T-helper 2 cell treated with Interferon-gamma antibody and Interleukin-4, amounts not matched to agents 5 μg/mL and 100 μg/mL, for 36 hours (primary cell): ENCODE results near the gene ANTKMT.

Experiments
- DNase-seq: peaks from one replicate; pipeline ENCODE4 v3.0.0; 2021; ENCODE audit warnings: low spot score
- H3K27ac Mint-ChIP-seq: one replicate; pipeline ENCODE4 v1.8.0; 2021; ENCODE audit warnings: mild to moderate bottlenecking, mixed read lengths
- H3K27me3 Mint-ChIP-seq: one replicate; pipeline ENCODE4 v1.8.0; 2021; ENCODE audit warnings: low read depth, mixed read lengths
- H3K36me3 Mint-ChIP-seq: one replicate; pipeline ENCODE4 v1.8.0; 2021; ENCODE audit warnings: low read depth, mixed read lengths
- H3K4me1 Mint-ChIP-seq: one replicate; pipeline ENCODE4 v1.8.0; 2021; ENCODE audit warnings: low read depth, mixed read lengths
- H3K4me3 Mint-ChIP-seq: one replicate; pipeline ENCODE4 v1.8.0; 2022; ENCODE audit warnings: mild to moderate bottlenecking, moderate library complexity, mixed read lengths
- H3K9me3 Mint-ChIP-seq: one replicate; pipeline ENCODE4 v1.8.0; 2021; ENCODE audit warnings: mixed read lengths

Gene ANTKMT

DNA sequence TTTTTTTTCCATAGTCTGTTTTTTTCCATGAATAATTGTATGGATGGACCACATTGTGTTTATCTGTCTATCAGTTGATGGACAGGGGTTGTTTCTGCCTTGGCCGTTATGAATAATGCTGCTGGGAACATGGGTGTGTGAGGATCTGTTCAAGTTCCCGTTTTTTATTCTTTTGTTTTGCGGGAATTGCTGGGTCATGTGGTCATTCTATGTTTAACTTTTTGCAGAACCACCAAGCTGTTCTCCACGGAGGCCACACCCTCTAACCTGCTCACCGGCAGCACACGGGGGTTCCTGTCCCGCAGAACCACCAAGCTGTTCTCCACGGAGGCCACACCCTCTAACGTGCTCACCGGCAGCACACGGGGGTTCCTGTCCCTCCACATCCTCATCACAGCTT lies 33.7 kb downstream of the ANTKMT start:
- Mint-ChIP-seq H3K4me3 (no peak overlapping the region), H3K27ac (no peak overlapping the region), H3K9me3 (no peaks in the 10 kb centered on the region), H3K27me3 (peaks cover 7% of the 10 kb centered on the region), H3K4me1 (no peaks in the 10 kb centered on the region), H3K36me3 (no peaks in the 10 kb centered on the region)
- DNase-seq, result no peak

DNA sequence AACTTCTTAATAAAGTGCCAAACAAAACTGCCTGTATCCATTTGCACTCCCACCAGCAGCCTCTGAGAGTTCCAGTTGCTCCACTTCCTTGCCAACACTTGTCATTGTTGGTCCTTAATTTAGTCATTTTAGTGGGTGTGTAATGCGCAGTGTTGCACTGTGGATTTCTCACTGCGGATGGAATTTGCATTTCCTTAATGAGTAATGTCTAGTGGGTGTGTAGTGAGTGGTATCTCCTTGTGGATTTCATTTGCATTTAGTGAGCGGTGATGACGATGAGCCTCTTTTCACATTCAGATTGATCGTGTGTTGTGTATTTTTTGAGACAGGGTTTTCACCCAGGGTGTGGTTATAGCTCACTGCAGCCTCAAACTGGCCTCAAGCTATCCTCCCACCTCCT lies 35.5 kb downstream of the ANTKMT start:
- no peaks in the 10 kb centered on the region for H3K4me1 Mint-ChIP-seq
- H3K27me3 Mint-ChIP-seq, result peaks cover 7% of the 10 kb centered on the region
- H3K27ac Mint-ChIP-seq, result no peak overlapping the region
- H3K4me3 Mint-ChIP-seq, result no peak overlapping the region
- H3K9me3 Mint-ChIP-seq, result no peaks in the 10 kb centered on the region
- DNase-seq, result no peak
- H3K36me3 Mint-ChIP-seq, result no peaks in the 10 kb centered on the region

DNA sequence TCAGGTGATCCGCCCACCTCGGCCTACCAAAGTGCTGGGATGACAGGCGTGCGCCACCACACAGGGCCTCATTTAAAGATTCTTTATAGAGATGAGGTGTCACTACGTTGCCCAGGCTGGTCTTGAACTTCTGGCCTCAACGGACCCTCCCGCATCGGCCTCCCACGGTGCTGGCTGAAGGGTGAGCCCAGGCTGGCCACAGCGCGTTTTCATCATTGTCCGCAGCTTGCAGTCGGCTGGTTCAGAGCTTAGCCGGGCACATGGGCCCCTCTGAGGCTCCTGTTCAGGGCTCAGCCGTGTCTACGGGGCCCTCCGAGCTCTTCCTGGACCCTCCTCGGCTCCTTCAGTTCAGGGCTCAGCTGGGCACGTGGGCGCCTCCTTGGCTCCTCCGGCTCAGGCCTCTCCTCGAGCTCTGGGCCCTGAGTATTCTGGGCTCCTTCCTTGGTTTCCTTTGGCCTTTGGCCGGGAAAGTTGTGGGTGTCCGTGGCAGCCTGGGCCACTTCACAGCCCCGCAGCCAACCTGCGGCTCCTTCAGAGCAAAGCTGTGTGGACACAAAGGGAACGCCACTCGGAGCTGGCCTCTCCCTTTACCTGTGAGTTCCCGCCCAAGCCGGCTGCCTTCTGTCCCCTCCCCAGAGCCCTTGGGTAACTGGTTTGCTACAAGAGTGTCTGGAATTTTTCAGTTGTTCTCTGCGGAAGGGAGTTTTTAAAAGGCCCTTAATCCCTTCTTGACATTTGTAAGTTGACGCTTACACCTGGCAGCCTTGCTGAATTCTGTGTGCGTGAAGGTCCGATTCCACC lies 38.4 kb downstream of the ANTKMT start:
- H3K36me3 Mint-ChIP-seq, result no peaks in the 10 kb centered on the region
- H3K27ac Mint-ChIP-seq, result no peak overlapping the region
- no peak for DNase-seq
- H3K27me3 Mint-ChIP-seq, result peaks cover 7% of the 10 kb centered on the region
- H3K4me1 Mint-ChIP-seq, result no peaks in the 10 kb centered on the region
- no peak overlapping the region for H3K4me3 Mint-ChIP-seq
- H3K9me3 Mint-ChIP-seq, result no peaks in the 10 kb centered on the region

DNA sequence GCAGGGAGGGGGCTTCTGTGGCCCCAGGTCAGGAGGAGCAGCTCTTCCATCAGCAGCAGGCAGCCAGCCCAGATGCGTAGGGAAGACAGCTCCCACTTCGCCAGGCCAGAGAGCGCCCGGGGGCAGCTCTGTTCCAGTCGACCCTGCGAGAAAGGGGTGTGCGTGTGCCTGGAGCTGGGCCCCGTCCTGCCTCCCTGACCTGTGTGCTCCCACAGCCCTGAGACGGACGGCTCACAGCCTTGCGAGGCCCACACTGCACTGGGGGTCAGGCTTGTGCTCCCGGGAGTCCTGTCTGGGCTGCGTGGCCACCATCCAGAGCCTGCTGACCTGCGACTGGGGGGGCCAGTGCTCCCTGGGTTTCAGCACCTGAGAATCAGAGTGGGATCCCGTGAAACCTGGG lies 39.1 kb downstream of the ANTKMT start:
- Mint-ChIP-seq H3K36me3 (no peaks in the 10 kb centered on the region), H3K27me3 (peaks cover 7% of the 10 kb centered on the region), H3K4me3 (no peak overlapping the region), H3K4me1 (no peaks in the 10 kb centered on the region), H3K9me3 (no peaks in the 10 kb centered on the region), H3K27ac (no peak overlapping the region)
- DNase-seq, result no peak

- Mint-ChIP-seq H3K27me3 (peaks cover 5% of the 10 kb centered on the region), H3K4me3 (no peak within 1 kb of the TSS), H3K27ac (no peak within 1 kb of the TSS), H3K36me3 (no peaks in the 10 kb centered on the region), H3K4me1 (no peaks in the 10 kb centered on the region), H3K9me3 (no peaks in the 10 kb centered on the region)
- DNase-seq, result no peak
Observed at GRCh38 chr16:760545-761343, 39.8 kb downstream of the ANTKMT start, which contains the start of gene MSLN. TSS of gene MSLN (plus strand) at chr16:760734. CDS start at chr16:762681, 1,947 bp downstream.

- Mint-ChIP-seq H3K4me3 (no peak overlapping the region), H3K9me3 (no peaks in the 10 kb centered on the region), H3K27ac (no peak overlapping the region), H3K36me3 (no peaks in the 10 kb centered on the region), H3K27me3 (no peaks in the 10 kb centered on the region), H3K4me1 (no peaks in the 10 kb centered on the region)
- DNase-seq, result no peak
Observed at GRCh38 chr16:761625-762513, 40.9 kb downstream of the ANTKMT start.

- Mint-ChIP-seq H3K36me3 (no peaks in the 10 kb centered on the region), H3K4me3 (no peak overlapping the region), H3K27me3 (no peaks in the 10 kb centered on the region), H3K4me1 (no peaks in the 10 kb centered on the region), H3K9me3 (no peaks in the 10 kb centered on the region), H3K27ac (no peak overlapping the region)
- DNase-seq, result no peak
Observed at GRCh38 chr16:762595-763268, 41.8 kb downstream of the ANTKMT start.

- H3K4me3 Mint-ChIP-seq, result no peak overlapping the region
- no peaks in the 10 kb centered on the region for H3K36me3 Mint-ChIP-seq
- no peaks in the 10 kb centered on the region for H3K9me3 Mint-ChIP-seq
- no peaks in the 10 kb centered on the region for H3K27me3 Mint-ChIP-seq
- no peak overlapping the region for H3K27ac Mint-ChIP-seq
- no peaks in the 10 kb centered on the region for H3K4me1 Mint-ChIP-seq
- no peak for DNase-seq
Observed at GRCh38 chr16:763369-764183, 42.6 kb downstream of the ANTKMT start.

DNA sequence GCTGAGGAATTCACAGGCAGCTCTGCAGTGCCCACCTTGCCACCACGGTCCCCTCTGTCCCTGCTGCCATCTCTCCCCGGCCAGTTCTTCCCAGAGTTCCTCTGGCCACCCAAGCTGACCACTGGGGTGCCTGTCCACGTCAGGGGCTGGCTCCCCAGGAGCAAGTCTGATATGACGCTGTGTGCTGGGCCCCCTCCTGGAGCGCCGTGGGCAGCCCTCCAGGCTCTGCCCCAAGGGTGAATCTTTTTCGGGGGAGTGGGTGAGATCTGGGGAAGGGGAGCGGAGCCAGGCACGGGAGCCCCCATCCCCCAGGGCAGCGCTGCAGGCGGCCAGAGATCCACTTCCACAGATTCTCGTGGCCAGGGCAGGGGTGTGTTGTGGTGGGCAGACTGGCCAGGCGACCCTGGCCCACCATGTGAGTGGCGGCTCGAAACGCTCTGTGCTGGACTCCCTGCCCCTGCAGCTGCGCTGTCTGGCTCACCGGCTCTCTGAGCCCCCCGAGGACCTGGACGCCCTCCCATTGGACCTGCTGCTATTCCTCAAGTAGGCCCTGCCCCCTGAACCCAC lies 43.3 kb downstream of the ANTKMT start:
- Mint-ChIP-seq H3K4me1 (no peaks in the 10 kb centered on the region), H3K36me3 (no peaks in the 10 kb centered on the region), H3K27me3 (no peaks in the 10 kb centered on the region), H3K27ac (no peak overlapping the region), H3K9me3 (no peaks in the 10 kb centered on the region), H3K4me3 (no peak overlapping the region)
- no peak for DNase-seq

- Mint-ChIP-seq H3K4me3 (no peak overlapping the region), H3K4me1 (no peaks in the 10 kb centered on the region), H3K36me3 (no peaks in the 10 kb centered on the region), H3K9me3 (no peaks in the 10 kb centered on the region), H3K27ac (no peak overlapping the region), H3K27me3 (no peaks in the 10 kb centered on the region)
- DNase-seq, result no peak
Observed at GRCh38 chr16:764848-765487, 44.0 kb downstream of the ANTKMT start.

DNA sequence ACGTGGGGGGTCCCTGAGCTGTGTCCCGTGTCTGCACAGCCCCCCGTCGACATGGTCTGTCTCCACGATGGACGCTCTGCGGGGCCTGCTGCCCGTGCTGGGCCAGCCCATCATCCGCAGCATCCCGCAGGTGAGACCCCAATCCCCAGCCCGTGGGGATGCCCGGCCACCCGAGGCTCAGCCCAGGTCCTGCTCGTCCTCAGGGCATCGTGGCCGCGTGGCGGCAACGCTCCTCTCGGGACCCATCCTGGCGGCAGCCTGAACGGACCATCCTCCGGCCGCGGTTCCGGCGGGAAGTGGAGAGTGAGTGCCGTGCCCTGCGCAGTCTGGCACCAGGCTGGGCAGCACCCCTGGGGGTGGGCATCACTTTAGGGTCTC lies 44.5 kb downstream of the ANTKMT start:
- H3K4me1 Mint-ChIP-seq, result no peaks in the 10 kb centered on the region
- no peaks in the 10 kb centered on the region for H3K27me3 Mint-ChIP-seq
- no peak overlapping the region for H3K4me3 Mint-ChIP-seq
- no peaks in the 10 kb centered on the region for H3K36me3 Mint-ChIP-seq
- DNase-seq, result no peak
- no peaks in the 10 kb centered on the region for H3K9me3 Mint-ChIP-seq
- H3K27ac Mint-ChIP-seq, result no peak overlapping the region

DNA sequence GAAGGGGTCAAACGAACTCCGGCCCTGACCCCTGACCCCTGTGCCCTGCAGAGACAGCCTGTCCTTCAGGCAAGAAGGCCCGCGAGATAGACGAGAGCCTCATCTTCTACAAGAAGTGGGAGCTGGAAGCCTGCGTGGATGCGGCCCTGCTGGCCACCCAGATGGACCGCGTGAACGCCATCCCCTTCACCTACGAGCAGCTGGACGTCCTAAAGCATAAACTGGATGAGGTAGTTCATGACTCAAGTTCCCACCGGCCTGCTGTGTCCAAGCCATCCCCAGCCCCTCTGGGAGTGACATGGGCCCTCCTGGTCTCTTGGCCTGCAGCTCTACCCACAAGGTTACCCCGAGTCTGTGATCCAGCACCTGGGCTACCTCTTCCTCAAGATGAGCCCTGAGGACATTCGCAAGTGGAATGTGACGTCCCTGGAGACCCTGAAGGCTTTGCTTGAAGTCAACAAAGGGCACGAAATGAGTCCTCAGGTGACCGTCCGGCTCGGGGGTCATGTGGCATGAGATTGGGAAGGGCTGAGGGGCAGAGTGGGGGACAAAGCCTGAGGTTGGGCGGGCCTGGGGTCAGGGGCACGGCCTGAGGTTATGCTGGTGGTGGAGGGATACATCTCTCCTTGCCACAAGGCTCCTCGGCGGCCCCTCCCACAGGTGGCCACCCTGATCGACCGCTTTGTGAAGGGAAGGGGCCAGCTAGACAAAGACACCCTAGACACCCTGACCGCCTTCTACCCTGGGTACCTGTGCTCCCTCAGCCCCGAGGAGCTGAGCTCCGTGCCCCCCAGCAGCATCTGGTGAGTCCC lies 45.3 kb downstream of the ANTKMT start:
- no peak overlapping the region for H3K27ac Mint-ChIP-seq

More for the DNA sequence above, 45.3 kb downstream of the ANTKMT start:
- Mint-ChIP-seq H3K4me3 (no peak overlapping the region), H3K4me1 (no peaks in the 10 kb centered on the region), H3K36me3 (no peaks in the 10 kb centered on the region), H3K9me3 (no peaks in the 10 kb centered on the region), H3K27me3 (no peaks in the 10 kb centered on the region)
- DNase-seq, result no peak
